Pancreas (tissue), 10 donors: ENCODE results near the gene LAMB2. TPM values are rescaled to one million over a fixed set of nuclear protein-coding genes. Genes with fewer than 3 reads are reported as not detected.

Experiments used
- ATAC-seq, 4 donors: fragments of 200-7000 bp; cut with Tn5 transposase; one replicate each; pipeline versions ENCODE4 v1.8.0 to v1.9.1; 2020; ENCODE audit warnings: mild to moderate bottlenecking in 4 of 4, moderate library complexity in 4 of 4
- DNase-seq, 6 donors: peaks; one replicate each; pipeline ENCODE4 v3.0.0-alpha.2; 2020
- FAIRE-seq: peaks from 2 replicates; lab custom pipeline; 2012; peaks lifted over from hg19 to GRCh38; lab: Jason Lieb, UNC
- H3K27ac ChIP-seq, 4 donors: fragments of 200-600 bp; sonication (generic); 1 replicate in 3 of 4; 2 replicates in 1 of 4; pipeline versions ENCODE4 v1.5.0 to v1.8.0; 2020
- H3K27me3 ChIP-seq, 4 donors: fragments of 200-600 bp; one replicate each; pipeline ENCODE4 v1.8.0; 2021
- H3K36me3 ChIP-seq, 3 donors: fragments of 200-600 bp; sonication (generic) in 1 of 3; one replicate each; pipeline versions ENCODE4 v1.5.0 to v1.8.0; 2020 to 2021
- H3K4me1 ChIP-seq, 3 donors: fragments of 200-600 bp; one replicate each; pipeline ENCODE4 v1.8.0; 2021
- H3K4me3 ChIP-seq, 4 donors: fragments of 200-600 bp; sonication (generic) in 2 of 4; one replicate each; pipeline versions ENCODE4 v1.5.0 to v1.8.0; 2020 to 2021
- H3K9me3 ChIP-seq, 4 donors: fragments of 200-600 bp; one replicate each; pipeline ENCODE4 v1.8.0; 2021
- WGBS, 2 donors: extraction: QIAGEN DNeasy Blood & Tissue Kit; methylation state at CpG; one replicate each; pipeline ENCODE4 v1.1.7; 2013; 5-methylcytosine and 5-hydroxymethylcytosine counted together
- intact Hi-C, 3 donors: fragments of 100-400 bp; cut with DNase I; formaldehyde crosslinking; loops; one replicate each; pipeline versions ENCODE4 v1.11.1 to v1.14.2; 2022
- polyA plus RNA-seq, 2 donors: library from polyadenylated mRNA; stranded (reverse); fragments of 200-250 nt; gene quantifications; one replicate each; pipeline ENCODE4 v1.2.3, GENCODE V29; 2013
- total RNA-seq, 6 donors: library from RNA; stranded (reverse); fragmentation: NEBNext Ultra II Directional in 4 of 6; extraction: Animal tissue kit (Norgen Biotek cat#: 25700) in 4 of 6; gene quantifications; one replicate each; pipeline versions ENCODE4 v1.2.1 to v1.2.4, GENCODE V29; 2021 to 2023
- TF ChIP-seq, protein P1 (sequence below), 4 donors: fragments of 200-600 bp; sonication (generic) in 3 of 4; IDR thresholded peaks; one replicate each; pipeline versions ENCODE4 v1.5.0 to v1.8.0; 2021; ENCODE audit warnings: antibody characterized with exemption in 4 of 4
- donor health status: healthy with polysubstance abuse.
- donor health status: DM: no; HTN: no; CAD: no; lungs with moderate emphysema.
- donor health status: DM: no; HTN: no; CAD: no.
- donor health status: control.
- donor health status: control.
- donor health status: Bipolar disorder and iron deficiency.
- donor health status: DM: yes; HTN: yes; CAD: no.
- donor health status: DM: no; HTN: no; CAD: no.
- donor health status: DM: no; HTN: no; CAD: no.
- donor health status: DM: yes; HTN: yes; CAD: no.

The LAMB2 gene
- total and polyA plus RNA-seq, 8 donors: 74.4 to 483 (median 99.3) TPM

DNA sequence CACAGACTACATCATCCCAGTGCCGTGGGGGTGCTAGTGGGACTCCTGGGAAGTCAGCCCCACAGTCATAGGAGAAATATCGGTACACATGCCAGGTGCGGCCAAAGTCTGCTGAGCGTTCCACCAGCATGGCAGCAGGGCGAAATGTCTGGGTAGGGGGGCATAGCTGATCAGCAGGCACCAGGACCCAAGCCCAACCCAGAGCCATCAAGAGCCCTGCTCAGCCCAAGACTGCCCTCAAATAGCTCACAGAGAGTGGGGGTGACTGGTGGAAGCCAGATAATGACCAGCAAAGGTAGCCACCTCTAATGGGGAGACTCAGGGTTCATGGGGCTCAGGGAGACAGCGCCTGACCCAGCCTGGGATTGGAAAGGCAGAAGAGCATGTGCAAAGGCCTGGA, 1.3 kb downstream of the LAMB2 start:
- ATAC-seq: no peak
- WGBS, 2 donors: 86 to 90% methylated on average over 6 of the region's 6 CpGs

DNA sequence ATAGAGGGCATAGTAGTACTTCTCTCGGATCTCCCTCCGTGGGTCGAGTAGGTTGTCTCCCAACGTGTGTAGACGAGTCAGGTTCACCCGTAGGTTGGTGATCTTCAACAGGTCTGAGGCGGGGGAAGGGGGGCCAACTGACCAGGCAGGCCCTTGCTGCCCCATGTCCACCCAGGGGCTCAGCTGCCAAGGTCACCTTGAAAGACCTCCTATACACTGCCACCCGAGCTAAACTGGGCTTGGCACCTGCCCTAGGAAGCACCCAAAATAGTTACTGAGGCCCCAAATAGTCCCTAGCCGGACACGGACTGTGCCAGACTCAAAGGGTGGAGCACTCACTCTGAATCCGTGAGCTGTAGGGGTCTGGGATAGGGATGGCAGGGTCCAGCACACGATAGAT, 1.8 kb downstream of the LAMB2 start:
- ATAC-seq (no peak), DNase-seq (no peak), FAIRE-seq (no peak)
- H3K4me3 ChIP-seq: no peak overlapping the region
- no peaks in the 10 kb centered on the region for H3K9me3 ChIP-seq
- H3K36me3 ChIP-seq: peaks cover 0 to under 1% (median 0%) of the 10 kb centered on the region in 3 donors
- 79 to 86% methylated on average over 12 of the region's 12 CpGs for WGBS, 2 donors
- no peak overlapping the region for H3K27ac ChIP-seq
- TF ChIP-seq, protein P1, sequence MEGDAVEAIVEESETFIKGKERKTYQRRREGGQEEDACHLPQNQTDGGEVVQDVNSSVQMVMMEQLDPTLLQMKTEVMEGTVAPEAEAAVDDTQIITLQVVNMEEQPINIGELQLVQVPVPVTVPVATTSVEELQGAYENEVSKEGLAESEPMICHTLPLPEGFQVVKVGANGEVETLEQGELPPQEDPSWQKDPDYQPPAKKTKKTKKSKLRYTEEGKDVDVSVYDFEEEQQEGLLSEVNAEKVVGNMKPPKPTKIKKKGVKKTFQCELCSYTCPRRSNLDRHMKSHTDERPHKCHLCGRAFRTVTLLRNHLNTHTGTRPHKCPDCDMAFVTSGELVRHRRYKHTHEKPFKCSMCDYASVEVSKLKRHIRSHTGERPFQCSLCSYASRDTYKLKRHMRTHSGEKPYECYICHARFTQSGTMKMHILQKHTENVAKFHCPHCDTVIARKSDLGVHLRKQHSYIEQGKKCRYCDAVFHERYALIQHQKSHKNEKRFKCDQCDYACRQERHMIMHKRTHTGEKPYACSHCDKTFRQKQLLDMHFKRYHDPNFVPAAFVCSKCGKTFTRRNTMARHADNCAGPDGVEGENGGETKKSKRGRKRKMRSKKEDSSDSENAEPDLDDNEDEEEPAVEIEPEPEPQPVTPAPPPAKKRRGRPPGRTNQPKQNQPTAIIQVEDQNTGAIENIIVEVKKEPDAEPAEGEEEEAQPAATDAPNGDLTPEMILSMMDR (IDR thresholded peaks at IDR 0.05): no peak
- H3K27me3 ChIP-seq: no peaks in the 10 kb centered on the region
- peaks cover 0 to 9% (median 7%) of the 10 kb centered on the region in 3 donors for H3K4me1 ChIP-seq
- intact Hi-C loops: no loop called here

More for the DNA sequence above, 1.3 kb downstream of the LAMB2 start:
- no peaks in the 10 kb centered on the region for H3K9me3 ChIP-seq
- FAIRE-seq (no peak), DNase-seq (no peak)
- no peaks in the 10 kb centered on the region for H3K36me3 ChIP-seq
- no peak overlapping the region for H3K27ac ChIP-seq
- TF ChIP-seq, protein P1 (IDR thresholded peaks at IDR 0.05): no peak
- no peaks in the 10 kb centered on the region for H3K27me3 ChIP-seq
- H3K4me3 ChIP-seq: peak overlapping the region in 3 of 4 donors; percentile 25 to 60 (median 54)
- peaks cover 0 to 9% (median 7%) of the 10 kb centered on the region in 3 donors for H3K4me1 ChIP-seq
- intact Hi-C loops: no loop called here

DNA sequence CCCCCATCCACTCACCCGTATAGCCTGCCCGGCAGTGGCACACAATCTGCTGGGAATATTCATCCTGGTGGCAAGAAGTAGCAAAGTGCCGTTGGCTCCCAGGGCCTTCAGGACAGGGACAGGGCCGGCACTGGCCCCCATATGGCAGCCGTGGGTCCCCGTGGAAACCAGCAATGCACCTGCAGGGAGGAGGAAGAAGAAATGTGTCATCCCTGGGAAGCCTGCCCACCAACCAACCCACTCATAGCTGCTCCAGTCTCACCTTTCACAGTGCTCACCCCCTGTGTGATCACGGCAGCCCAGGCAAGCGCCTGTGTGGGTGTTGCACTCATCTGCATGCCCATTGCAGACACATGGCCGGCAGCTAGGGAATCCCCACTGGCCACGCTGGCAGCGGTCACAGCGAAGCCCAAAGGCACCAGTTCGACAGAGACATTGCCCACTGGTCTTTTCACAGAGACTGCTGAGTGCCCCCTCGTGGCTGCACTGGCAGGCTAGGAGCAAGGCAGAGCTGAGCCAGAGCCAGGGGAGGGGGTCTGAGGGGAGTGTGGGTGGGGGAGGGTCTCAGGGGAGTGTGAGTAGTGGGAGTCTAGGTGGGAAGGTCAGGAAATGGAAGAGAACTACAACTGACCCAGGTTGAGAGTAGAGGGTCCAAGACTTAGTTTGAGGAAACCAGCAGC, 7.7 kb downstream of the LAMB2 start:
- 79 to 87% methylated on average over 14 of the region's 14 CpGs for WGBS, 2 donors
- intact Hi-C loops: no loop called here
- FAIRE-seq: no peak
- Histone ChIP-seq H3K4me3 (no peak overlapping the region), H3K27ac (no peak overlapping the region), H3K9me3 (no peaks in the 10 kb centered on the region), H3K4me1 (no peaks in the 10 kb centered on the region), H3K36me3 (peaks cover 0 to 35% (median 3%) of the 10 kb centered on the region in 3 donors), H3K27me3 (no peaks in the 10 kb centered on the region)
- ATAC-seq: no peak
- TF ChIP-seq, protein P1 (IDR thresholded peaks at IDR 0.05): no peak
- no peak for DNase-seq

DNA sequence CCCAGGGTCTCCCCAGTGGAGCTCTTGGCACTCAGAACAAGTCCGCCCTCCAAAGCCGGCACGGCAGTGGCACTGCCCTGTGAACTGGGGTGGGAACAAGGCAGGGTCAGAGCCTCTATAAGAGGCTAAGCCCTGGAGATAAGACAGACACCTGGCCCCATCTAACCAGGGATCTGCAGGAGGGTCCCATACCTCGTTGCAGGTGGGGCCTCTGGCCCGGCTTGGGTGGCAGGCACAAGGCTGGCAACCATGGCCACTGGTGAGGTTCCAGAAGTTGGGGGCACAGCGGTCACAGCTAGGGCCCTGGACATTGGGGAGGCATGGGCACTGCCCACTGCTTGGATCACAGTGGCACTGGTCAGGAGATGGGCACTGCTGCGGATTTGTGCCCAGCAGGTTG, 8.6 kb downstream of the LAMB2 start:
- 88 to 91% methylated on average over 7 of the region's 7 CpGs for WGBS, 2 donors
- no peaks in the 10 kb centered on the region for H3K27me3 ChIP-seq
- ATAC-seq (no peak), FAIRE-seq (no peak), DNase-seq (no peak)
- no peaks in the 10 kb centered on the region for H3K9me3 ChIP-seq
- no peak overlapping the region for H3K27ac ChIP-seq
- H3K36me3 ChIP-seq: peaks cover 0 to 35% (median 3%) of the 10 kb centered on the region in 3 donors
- TF ChIP-seq, protein P1 (IDR thresholded peaks at IDR 0.05): no peak
- H3K4me3 ChIP-seq: no peak overlapping the region
- intact Hi-C loops: no loop called here
- H3K4me1 ChIP-seq: peaks cover 6 to 8% (median 7%) of the 10 kb centered on the region in 3 donors

DNA sequence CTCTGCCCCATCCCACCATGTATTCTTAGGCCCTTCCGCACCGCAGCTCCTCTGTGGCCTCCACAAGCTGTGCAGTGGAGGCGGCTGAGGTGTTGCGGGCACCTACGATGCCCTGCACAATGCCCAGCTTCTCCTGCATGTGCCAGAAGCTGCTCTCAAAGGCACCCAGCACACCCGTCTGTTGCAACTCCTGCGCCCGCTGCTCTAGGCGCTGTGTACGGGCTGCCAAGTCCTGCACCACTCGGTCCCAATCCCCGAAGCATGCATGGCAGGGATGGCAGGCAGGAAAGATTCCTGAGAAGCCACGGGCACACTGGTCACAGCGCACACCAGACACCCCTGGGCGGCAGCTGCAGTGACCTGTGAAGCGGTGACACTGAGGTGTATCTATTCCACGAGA, 9.2 kb downstream of the LAMB2 start:
- Histone ChIP-seq H3K4me1 (peaks cover 6 to 8% (median 8%) of the 10 kb centered on the region in 3 donors), H3K27ac (no peak overlapping the region), H3K27me3 (no peaks in the 10 kb centered on the region), H3K4me3 (no peak overlapping the region), H3K36me3 (peaks cover 0 to 35% (median 3%) of the 10 kb centered on the region in 3 donors), H3K9me3 (no peaks in the 10 kb centered on the region)
- WGBS, 2 donors: 93 to 95% methylated on average over 17 of the region's 17 CpGs
- FAIRE-seq (no peak), DNase-seq (no peak), ATAC-seq (no peak)
- intact Hi-C loops: no loop called here
- TF ChIP-seq, protein P1 (IDR thresholded peaks at IDR 0.05): no peak
